Measurements from ENCODE around the gene CCL20. TPM values are rescaled to one million over a fixed set of nuclear protein-coding genes. Genes with fewer than 3 reads are reported as not detected.
"Not testable (repeated sequence)": the region's sequence is repeated elsewhere in the genome, so short reads cannot be mapped to it uniquely, and the experiment has no call there.

CCL20 gene
- total RNA-seq, 2 experiments from 2014 or later = 5.3 to 7.5 TPM

DNA sequence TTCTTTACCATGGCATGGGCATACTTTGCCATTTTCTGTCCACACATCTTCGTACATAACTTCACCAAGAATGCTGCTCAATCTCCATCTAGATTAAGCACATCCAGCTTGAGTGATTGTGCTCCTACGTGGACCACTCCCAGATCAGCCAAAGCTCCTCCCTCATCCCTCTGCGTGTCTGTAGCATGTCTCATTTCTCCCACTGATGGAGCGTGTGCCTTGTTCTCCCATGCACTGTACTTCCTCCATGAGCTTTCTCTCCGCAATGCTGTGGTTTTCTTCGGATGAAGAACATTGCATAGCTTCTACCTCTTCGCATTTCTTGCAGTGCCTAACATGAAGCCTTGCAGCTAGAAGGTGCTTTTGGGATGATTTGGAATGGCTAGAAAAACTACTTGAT lies 13.5 kb downstream of the CCL20 start:
- H3K4me1 Mint-ChIP-seq (ENCODE audit: low read depth) = peaks cover 3% of the 10 kb centered on the region
- no peaks in the 10 kb centered on the region for H3K9me3 Mint-ChIP-seq
- ATAC-seq (no peak), DNase-seq (no peak)
- ChIA-PET POLR2A (no interaction called here), CTCF (no interaction called here)
- H3K27ac Mint-ChIP-seq = no peak overlapping the region
- H3K4me3 Mint-ChIP-seq = no peak overlapping the region
- TF ChIP-seq, protein P1, sequence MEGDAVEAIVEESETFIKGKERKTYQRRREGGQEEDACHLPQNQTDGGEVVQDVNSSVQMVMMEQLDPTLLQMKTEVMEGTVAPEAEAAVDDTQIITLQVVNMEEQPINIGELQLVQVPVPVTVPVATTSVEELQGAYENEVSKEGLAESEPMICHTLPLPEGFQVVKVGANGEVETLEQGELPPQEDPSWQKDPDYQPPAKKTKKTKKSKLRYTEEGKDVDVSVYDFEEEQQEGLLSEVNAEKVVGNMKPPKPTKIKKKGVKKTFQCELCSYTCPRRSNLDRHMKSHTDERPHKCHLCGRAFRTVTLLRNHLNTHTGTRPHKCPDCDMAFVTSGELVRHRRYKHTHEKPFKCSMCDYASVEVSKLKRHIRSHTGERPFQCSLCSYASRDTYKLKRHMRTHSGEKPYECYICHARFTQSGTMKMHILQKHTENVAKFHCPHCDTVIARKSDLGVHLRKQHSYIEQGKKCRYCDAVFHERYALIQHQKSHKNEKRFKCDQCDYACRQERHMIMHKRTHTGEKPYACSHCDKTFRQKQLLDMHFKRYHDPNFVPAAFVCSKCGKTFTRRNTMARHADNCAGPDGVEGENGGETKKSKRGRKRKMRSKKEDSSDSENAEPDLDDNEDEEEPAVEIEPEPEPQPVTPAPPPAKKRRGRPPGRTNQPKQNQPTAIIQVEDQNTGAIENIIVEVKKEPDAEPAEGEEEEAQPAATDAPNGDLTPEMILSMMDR (IDR thresholded peaks at IDR 0.05) = no peak
- no peaks in the 10 kb centered on the region for H3K36me3 Mint-ChIP-seq (ENCODE audit: low read depth)
- intact Hi-C loops (cut with micrococcal nuclease) = no loop called here
- H3K27me3 Mint-ChIP-seq = peaks cover 4% of the 10 kb centered on the region

DNA sequence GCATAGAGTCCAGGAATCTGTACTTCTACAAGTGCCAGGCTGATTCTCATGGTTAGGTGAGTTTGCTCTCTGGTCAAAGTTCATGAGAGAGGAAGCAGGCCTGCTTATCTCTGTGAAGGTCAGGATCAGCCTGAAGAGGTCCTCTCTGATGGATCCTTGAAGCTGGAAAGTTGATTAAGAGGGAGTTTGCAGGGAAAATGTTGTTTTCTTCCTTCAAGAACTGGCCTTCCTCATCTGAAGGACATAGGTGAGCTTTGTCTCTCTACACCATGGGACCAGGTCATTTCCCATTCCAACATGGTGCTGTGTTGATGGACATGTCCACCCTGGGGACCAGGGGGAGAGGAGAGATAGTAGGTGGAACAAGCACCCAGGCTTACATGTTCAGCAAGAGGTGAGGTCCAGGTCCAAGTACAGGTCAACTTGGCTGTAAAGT lies 14.9 kb downstream of the CCL20 start:
- no peak for DNase-seq
- Mint-ChIP-seq H3K9me3 (no peaks in the 10 kb centered on the region), H3K4me1 (ENCODE audit: low read depth) (peaks cover 3% of the 10 kb centered on the region), H3K27ac (no peak overlapping the region), H3K27me3 (peaks cover 4% of the 10 kb centered on the region), H3K36me3 (ENCODE audit: low read depth) (no peaks in the 10 kb centered on the region), H3K4me3 (no peak overlapping the region)
- ATAC-seq = no peak
- POLR2A ChIA-PET = no interaction called here
- CTCF ChIA-PET = no interaction called here
- TF ChIP-seq, protein P1 (IDR thresholded peaks at IDR 0.05) = no peak
- intact Hi-C loops (cut with micrococcal nuclease) = no loop called here

DNA sequence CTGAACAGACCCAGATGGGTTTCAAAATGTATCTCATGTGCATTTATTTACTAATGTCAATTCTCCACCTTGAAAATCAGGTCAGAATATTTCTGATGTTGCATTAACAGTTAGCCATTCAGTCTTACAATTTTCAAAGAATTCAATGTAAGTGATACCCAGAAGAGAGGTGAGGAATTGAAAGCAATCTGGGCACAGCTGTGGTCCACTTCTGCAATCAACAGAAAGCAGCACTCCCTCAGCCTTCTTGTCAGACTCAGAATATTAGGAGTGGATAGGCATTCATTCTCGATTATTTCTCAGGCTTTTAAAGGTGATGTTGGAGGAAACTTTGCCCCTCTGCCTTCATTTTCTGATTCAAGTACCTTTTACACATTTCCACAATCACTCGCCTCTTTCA lies 15.7 kb downstream of the CCL20 start:
- H3K4me3 Mint-ChIP-seq = no peak overlapping the region
- peaks cover 3% of the 10 kb centered on the region for H3K4me1 Mint-ChIP-seq (ENCODE audit: low read depth)
- ATAC-seq (no peak), DNase-seq (no peak)
- TF ChIP-seq, protein P1 (IDR thresholded peaks at IDR 0.05) = no peak
- CTCF ChIA-PET = no interaction called here
- H3K27me3 Mint-ChIP-seq = peaks cover 4% of the 10 kb centered on the region
- H3K36me3 Mint-ChIP-seq (ENCODE audit: low read depth) = no peaks in the 10 kb centered on the region
- intact Hi-C loops (cut with micrococcal nuclease) = no loop called here
- H3K9me3 Mint-ChIP-seq = no peaks in the 10 kb centered on the region
- no peak overlapping the region for H3K27ac Mint-ChIP-seq
- POLR2A ChIA-PET = no interaction called here

DNA sequence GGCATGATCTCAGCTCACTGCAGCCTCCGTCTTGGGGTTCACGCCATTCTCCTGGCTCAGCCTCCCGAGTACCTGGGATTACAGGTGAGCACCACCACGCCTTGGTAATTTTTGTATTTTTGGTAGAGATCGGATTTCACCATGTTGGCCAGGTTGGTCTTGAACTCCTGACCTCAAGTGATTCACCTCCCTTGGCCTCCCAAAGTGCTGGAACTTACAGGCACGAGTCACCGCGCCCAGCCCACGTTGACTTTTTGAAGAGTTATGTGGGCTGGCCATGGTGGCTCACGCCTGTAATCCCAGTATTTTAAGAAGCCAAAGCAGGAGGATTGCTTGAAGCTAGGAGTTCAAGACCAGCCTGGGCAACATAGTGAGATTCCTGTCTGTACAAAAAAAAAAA lies 20.8 kb downstream of the CCL20 start:
- intact Hi-C loops (cut with micrococcal nuclease) = no loop called here
- DNase-seq (no peak), ATAC-seq (no peak)
- Mint-ChIP-seq H3K4me1 (ENCODE audit: low read depth) (no peaks in the 10 kb centered on the region), H3K36me3 (ENCODE audit: low read depth) (no peaks in the 10 kb centered on the region), H3K27ac (no peak overlapping the region), H3K27me3 (peaks cover 8% of the 10 kb centered on the region), H3K4me3 (no peak overlapping the region), H3K9me3 (no peaks in the 10 kb centered on the region)
- ChIA-PET CTCF (no interaction called here), POLR2A (no interaction called here)
- TF ChIP-seq, protein P1 (IDR thresholded peaks at IDR 0.05) = no peak

DNA sequence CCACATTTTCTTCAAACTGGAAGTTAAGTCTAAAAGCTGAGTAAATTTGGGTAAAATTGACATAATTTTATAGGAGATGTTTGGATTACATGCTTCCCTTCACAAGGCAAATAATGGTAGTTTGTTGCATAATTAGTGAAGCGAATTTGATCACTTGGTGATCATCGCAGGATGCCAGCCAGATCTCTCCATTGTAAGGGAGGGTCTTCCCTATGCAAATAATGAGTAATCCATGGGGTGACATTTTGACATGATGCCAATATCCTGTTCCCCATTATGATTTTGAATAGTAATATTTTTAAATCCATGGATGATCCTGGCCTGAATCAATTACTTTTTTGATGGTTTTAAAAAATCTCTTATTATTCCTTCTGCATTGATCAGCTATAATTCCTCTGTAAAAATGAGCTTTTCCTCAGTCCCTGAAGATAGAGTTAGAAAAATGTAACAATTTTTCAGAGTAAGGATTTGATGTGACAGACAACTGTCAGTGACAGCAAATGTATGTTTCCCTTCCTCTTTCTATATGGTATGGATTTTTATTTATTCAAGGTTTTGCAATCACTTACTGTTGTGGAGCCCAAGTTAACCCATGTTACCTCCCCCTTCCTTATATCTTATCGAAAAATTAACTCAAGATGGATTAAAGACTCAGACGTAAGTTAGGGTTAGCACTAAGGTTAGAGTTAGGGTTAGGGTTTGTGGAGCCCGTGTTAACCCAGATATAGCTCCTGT lies 21.4 kb downstream of the CCL20 start:
- no peaks in the 10 kb centered on the region for H3K4me1 Mint-ChIP-seq (ENCODE audit: low read depth)
- TF ChIP-seq, protein P1 (IDR thresholded peaks at IDR 0.05) = no peak
- ChIA-PET POLR2A (no interaction called here), CTCF (interaction anchor here (1.2 kb wide), 1 partner anchor 55 kb away, joined by 3 read pairs; no protein-coding TSS in a partner anchor)
- H3K4me3 Mint-ChIP-seq = no peak overlapping the region
- no peak overlapping the region for H3K27ac Mint-ChIP-seq
- no peaks in the 10 kb centered on the region for H3K36me3 Mint-ChIP-seq (ENCODE audit: low read depth)
- no peaks in the 10 kb centered on the region for H3K9me3 Mint-ChIP-seq
- intact Hi-C loops (cut with micrococcal nuclease) = no loop called here
- DNase-seq (no peak), ATAC-seq (no peak)
- H3K27me3 Mint-ChIP-seq = peaks cover 8% of the 10 kb centered on the region

DNA sequence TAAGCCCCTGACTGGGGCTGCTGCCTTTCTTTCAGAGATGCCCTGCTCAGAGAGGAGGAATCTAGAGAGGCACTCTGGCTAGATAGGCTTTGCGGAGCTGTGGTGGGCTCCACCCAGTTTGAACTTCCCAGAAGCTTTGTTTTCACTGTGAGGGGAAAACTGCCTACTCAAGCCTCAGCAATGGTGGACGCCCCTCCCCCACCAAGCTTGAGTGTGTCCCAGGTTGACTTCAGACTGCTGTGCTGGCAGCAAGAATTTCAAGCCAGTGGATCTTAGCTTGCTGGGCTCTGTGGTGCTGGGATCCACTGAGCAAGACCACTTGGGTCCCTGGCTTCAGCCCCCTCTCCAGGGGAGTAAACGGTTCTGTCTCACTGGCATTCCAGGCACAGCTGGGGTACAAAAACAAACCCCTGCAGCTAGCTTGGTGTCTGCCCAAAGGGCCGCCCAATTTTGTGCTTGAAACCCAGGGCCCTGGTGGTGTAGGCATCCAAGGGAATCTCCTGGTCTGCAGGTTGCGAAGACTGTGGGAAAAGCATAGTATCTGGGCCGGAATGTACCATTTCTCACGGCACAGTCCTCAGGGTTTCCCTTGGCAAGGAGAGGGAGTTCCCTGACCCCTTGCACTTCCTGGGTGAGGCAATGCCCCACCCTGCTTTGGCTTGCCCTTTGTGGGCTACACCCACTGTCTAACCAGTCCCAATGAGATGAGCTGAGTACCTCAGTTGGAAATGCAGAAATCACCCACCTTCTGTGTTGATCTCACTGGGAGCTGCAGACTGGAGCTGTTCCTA lies 25.9 kb downstream of the CCL20 start:
- ATAC-seq; H3K4me3 Mint-ChIP-seq; CTCF ChIA-PET; intact Hi-C loops (cut with micrococcal nuclease); H3K27me3 Mint-ChIP-seq; H3K36me3 Mint-ChIP-seq (ENCODE audit: low read depth); H3K9me3 Mint-ChIP-seq; POLR2A ChIA-PET; H3K4me1 Mint-ChIP-seq (ENCODE audit: low read depth); H3K27ac Mint-ChIP-seq; DNase-seq: not testable (repeated sequence)

All from activated CD8-positive, alpha-beta T cell treated with anti-CD3 and anti-CD28 coated beads for 36 hours (primary cell).